ENCODE results near the gene RARB. TPM values are rescaled to one million over a fixed set of nuclear protein-coding genes. Genes with fewer than 3 reads are reported as not detected.

Gene RARB
- total and polyA plus RNA-seq, 9 donors: 12.0 to 23.2 (median 16.1) TPM

- Histone ChIP-seq H3K27ac (ENCODE audit: low read length) (peak overlapping the region; percentile 97), H3K27me3 (ENCODE audit: control insufficient read depth, insufficient read depth, low read length) (peaks cover 4% of the 10 kb centered on the region), H3K9me3 (replicated peaks; ENCODE audit: control insufficient read depth, low read depth, low read length) (no peaks in the 10 kb centered on the region), H3K36me3 (ENCODE audit: control insufficient read depth, insufficient read depth, low read length) (no peaks in the 10 kb centered on the region), H3K4me1 (ENCODE audit: control insufficient read depth, insufficient read depth, low read length) (peaks cover 6% of the 10 kb centered on the region), H3K4me3 (ENCODE audit: low read length) (peak overlapping the region; percentile 69)
- WGBS (ENCODE audit: insufficient coverage): 21% methylated on average over 2 of the region's 12 CpGs
- no peak for DNase-seq
Observed at GRCh38 chr3:25429361-25430286, 1.6 kb downstream of the RARB start.

GRCh38 chr3:25430287-25430934, 2.3 kb downstream of the RARB start:
- peak overlapping the region; percentile 97 for H3K27ac ChIP-seq (ENCODE audit: low read length)
- no peaks in the 10 kb centered on the region for H3K36me3 ChIP-seq (ENCODE audit: control insufficient read depth, insufficient read depth, low read length)
- H3K4me3 ChIP-seq (ENCODE audit: low read length): peak overlapping the region; percentile 69
- no peaks in the 10 kb centered on the region for H3K9me3 ChIP-seq (replicated peaks; ENCODE audit: control insufficient read depth, low read depth, low read length)
- DNase-seq: peak; percentile 36
- whole genome bisulfite sequencing (ENCODE audit: insufficient coverage): 50% methylated on average over 4 of the region's 5 CpGs
- H3K4me1 ChIP-seq (ENCODE audit: control insufficient read depth, insufficient read depth, low read length): peaks cover 6% of the 10 kb centered on the region
- peaks cover 4% of the 10 kb centered on the region for H3K27me3 ChIP-seq (ENCODE audit: control insufficient read depth, insufficient read depth, low read length)

- Histone ChIP-seq H3K4me1 (ENCODE audit: control insufficient read depth, insufficient read depth, low read length) (peaks cover 6% of the 10 kb centered on the region), H3K9me3 (replicated peaks; ENCODE audit: control insufficient read depth, low read depth, low read length) (no peaks in the 10 kb centered on the region)
Observed at GRCh38 chr3:25430935-25431770, 3.1 kb downstream of the RARB start.

GRCh38 chr3:25432176-25432720, 4.2 kb downstream of the RARB start:
- Histone ChIP-seq H3K36me3 (ENCODE audit: control insufficient read depth, insufficient read depth, low read length) (no peaks in the 10 kb centered on the region), H3K4me1 (ENCODE audit: control insufficient read depth, insufficient read depth, low read length) (peaks cover 3% of the 10 kb centered on the region), H3K27ac (ENCODE audit: low read length) (peak overlapping the region; percentile 97), H3K4me3 (ENCODE audit: low read length) (no peak overlapping the region), H3K9me3 (replicated peaks; ENCODE audit: control insufficient read depth, low read depth, low read length) (no peaks in the 10 kb centered on the region), H3K27me3 (ENCODE audit: control insufficient read depth, insufficient read depth, low read length) (peaks cover 4% of the 10 kb centered on the region)
- no CpG with 5 or more reads among the region's 4 CpGs for WGBS (ENCODE audit: insufficient coverage)
- no peak for DNase-seq

More at GRCh38 chr3:25430935-25431770, 3.1 kb downstream of the RARB start:
- peak; percentile 15 for DNase-seq
- Histone ChIP-seq H3K27me3 (ENCODE audit: control insufficient read depth, insufficient read depth, low read length) (peaks cover 4% of the 10 kb centered on the region), H3K4me3 (ENCODE audit: low read length) (peak overlapping the region; percentile 69), H3K27ac (ENCODE audit: low read length) (peak overlapping the region; percentile 97), H3K36me3 (ENCODE audit: control insufficient read depth, insufficient read depth, low read length) (no peaks in the 10 kb centered on the region)
- WGBS (ENCODE audit: insufficient coverage): 71% methylated on average over 2 of the region's 6 CpGs

GRCh38 chr3:25433106-25433505, 5.0 kb downstream of the RARB start:
- Histone ChIP-seq H3K27ac (ENCODE audit: low read length) (peak overlapping the region; percentile 11), H3K27me3 (ENCODE audit: control insufficient read depth, insufficient read depth, low read length) (peaks cover 4% of the 10 kb centered on the region), H3K4me3 (ENCODE audit: low read length) (no peak overlapping the region), H3K4me1 (ENCODE audit: control insufficient read depth, insufficient read depth, low read length) (peaks cover 4% of the 10 kb centered on the region), H3K9me3 (replicated peaks; ENCODE audit: control insufficient read depth, low read depth, low read length) (no peaks in the 10 kb centered on the region), H3K36me3 (ENCODE audit: control insufficient read depth, insufficient read depth, low read length) (no peaks in the 10 kb centered on the region)
- no peak for DNase-seq
- WGBS (ENCODE audit: insufficient coverage): no CpG with 5 or more reads among the region's 2 CpGs

- Histone ChIP-seq H3K4me1 (ENCODE audit: control insufficient read depth, insufficient read depth, low read length) (peaks cover 7% of the 10 kb centered on the region), H3K4me3 (ENCODE audit: low read length) (no peak overlapping the region), H3K27ac (ENCODE audit: low read length) (peak overlapping the region; percentile 11), H3K27me3 (ENCODE audit: control insufficient read depth, insufficient read depth, low read length) (no peaks in the 10 kb centered on the region), H3K36me3 (ENCODE audit: control insufficient read depth, insufficient read depth, low read length) (no peaks in the 10 kb centered on the region), H3K9me3 (replicated peaks; ENCODE audit: control insufficient read depth, low read depth, low read length) (no peaks in the 10 kb centered on the region)
- peak; percentile 40 for DNase-seq
- 52% methylated on average over 5 of the region's 5 CpGs for WGBS (ENCODE audit: insufficient coverage)
Observed at GRCh38 chr3:25433868-25434267, 5.8 kb downstream of the RARB start.

- no peak overlapping the region for H3K4me3 ChIP-seq (ENCODE audit: low read length)
- WGBS (ENCODE audit: insufficient coverage): 60% methylated on average over 1 of the region's 6 CpGs
- no peaks in the 10 kb centered on the region for H3K27me3 ChIP-seq (ENCODE audit: control insufficient read depth, insufficient read depth, low read length)
- H3K9me3 ChIP-seq (replicated peaks; ENCODE audit: control insufficient read depth, low read depth, low read length): no peaks in the 10 kb centered on the region
- no peak overlapping the region for H3K27ac ChIP-seq (ENCODE audit: low read length)
- no peaks in the 10 kb centered on the region for H3K36me3 ChIP-seq (ENCODE audit: control insufficient read depth, insufficient read depth, low read length)
- no peak for DNase-seq
- H3K4me1 ChIP-seq (ENCODE audit: control insufficient read depth, insufficient read depth, low read length): peaks cover 7% of the 10 kb centered on the region
Observed at GRCh38 chr3:25437953-25438352, 9.9 kb downstream of the RARB start.

- Histone ChIP-seq H3K4me1 (ENCODE audit: control insufficient read depth, insufficient read depth, low read length) (peaks cover 7% of the 10 kb centered on the region), H3K27ac (ENCODE audit: low read length) (peak overlapping the region; percentile 53)
Observed at GRCh38 chr3:25438791-25439555, 10.9 kb downstream of the RARB start.

GRCh38 chr3:25441234-25441856, 13.3 kb downstream of the RARB start:
- Histone ChIP-seq H3K9me3 (replicated peaks; ENCODE audit: control insufficient read depth, low read depth, low read length) (no peaks in the 10 kb centered on the region), H3K36me3 (ENCODE audit: control insufficient read depth, insufficient read depth, low read length) (no peaks in the 10 kb centered on the region)
- DNase-seq: no peak

More at GRCh38 chr3:25438791-25439555, 10.9 kb downstream of the RARB start:
- no peaks in the 10 kb centered on the region for H3K36me3 ChIP-seq (ENCODE audit: control insufficient read depth, insufficient read depth, low read length)
- no peaks in the 10 kb centered on the region for H3K27me3 ChIP-seq (ENCODE audit: control insufficient read depth, insufficient read depth, low read length)
- WGBS (ENCODE audit: insufficient coverage): 100% methylated on average over 2 of the region's 6 CpGs
- DNase-seq: no peak
- no peaks in the 10 kb centered on the region for H3K9me3 ChIP-seq (replicated peaks; ENCODE audit: control insufficient read depth, low read depth, low read length)
- no peak overlapping the region for H3K4me3 ChIP-seq (ENCODE audit: low read length)

More at GRCh38 chr3:25441234-25441856, 13.3 kb downstream of the RARB start:
- H3K4me3 ChIP-seq (ENCODE audit: low read length): no peak overlapping the region
- 95% methylated on average over 11 of the region's 17 CpGs for WGBS (ENCODE audit: insufficient coverage)
- peaks cover 7% of the 10 kb centered on the region for H3K4me1 ChIP-seq (ENCODE audit: control insufficient read depth, insufficient read depth, low read length)
- no peak overlapping the region for H3K27ac ChIP-seq (ENCODE audit: low read length)
- no peaks in the 10 kb centered on the region for H3K27me3 ChIP-seq (ENCODE audit: control insufficient read depth, insufficient read depth, low read length)
